ENCODE results near the gene PCARE.
"Not testable (repeated sequence)": the region's sequence is repeated elsewhere in the genome, so short reads cannot be mapped to it uniquely, and the experiment has no call there.

The PCARE gene

GRCh38 chr2:29090311-29090710 lies 16.0 kb upstream of the PCARE start:
- not testable (repeated sequence) for DNase-seq

- no peak for DNase-seq
Measured at GRCh38 chr2:29084554-29084953, 10.2 kb upstream of the PCARE start.

DNA sequence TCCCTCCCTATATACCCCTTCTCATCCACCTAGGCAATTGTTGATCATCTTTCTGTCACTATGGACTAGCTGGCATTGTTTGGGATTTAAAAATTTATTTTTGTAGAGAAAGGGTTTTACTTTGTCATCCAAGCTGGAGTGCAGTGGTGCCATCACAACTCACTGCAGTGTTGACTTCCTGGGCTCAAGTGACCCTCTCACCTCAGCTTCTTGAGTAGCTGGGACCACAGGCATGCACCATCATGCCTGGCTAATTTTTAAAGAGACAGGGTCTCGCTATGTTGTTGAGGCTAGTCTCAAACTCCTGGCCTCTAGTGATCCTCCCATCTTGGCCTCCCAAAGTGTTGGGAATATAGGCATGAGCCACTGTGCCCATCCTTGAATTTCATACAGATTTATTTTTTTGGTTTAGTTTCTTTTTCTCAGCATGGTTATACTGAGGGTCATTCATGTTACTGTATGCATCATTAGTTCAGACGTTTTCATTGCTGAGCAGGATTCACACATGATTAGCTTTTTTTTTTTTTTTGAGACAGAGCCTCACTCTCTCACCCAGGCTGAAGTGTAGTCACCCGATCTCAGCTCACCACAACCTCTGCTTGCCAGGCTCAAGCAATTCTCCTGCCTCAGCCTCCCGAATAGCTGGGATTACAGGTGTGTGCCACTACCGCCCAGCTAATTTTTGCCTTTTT lies 8.6 kb upstream of the PCARE start:
- DNase-seq = no peak

GRCh38 chr2:29080886-29081743 lies 6.8 kb upstream of the PCARE start:
- no peak for DNase-seq

GRCh38 chr2:29079887-29080286 lies 5.6 kb upstream of the PCARE start:
- no peak for DNase-seq

DNA sequence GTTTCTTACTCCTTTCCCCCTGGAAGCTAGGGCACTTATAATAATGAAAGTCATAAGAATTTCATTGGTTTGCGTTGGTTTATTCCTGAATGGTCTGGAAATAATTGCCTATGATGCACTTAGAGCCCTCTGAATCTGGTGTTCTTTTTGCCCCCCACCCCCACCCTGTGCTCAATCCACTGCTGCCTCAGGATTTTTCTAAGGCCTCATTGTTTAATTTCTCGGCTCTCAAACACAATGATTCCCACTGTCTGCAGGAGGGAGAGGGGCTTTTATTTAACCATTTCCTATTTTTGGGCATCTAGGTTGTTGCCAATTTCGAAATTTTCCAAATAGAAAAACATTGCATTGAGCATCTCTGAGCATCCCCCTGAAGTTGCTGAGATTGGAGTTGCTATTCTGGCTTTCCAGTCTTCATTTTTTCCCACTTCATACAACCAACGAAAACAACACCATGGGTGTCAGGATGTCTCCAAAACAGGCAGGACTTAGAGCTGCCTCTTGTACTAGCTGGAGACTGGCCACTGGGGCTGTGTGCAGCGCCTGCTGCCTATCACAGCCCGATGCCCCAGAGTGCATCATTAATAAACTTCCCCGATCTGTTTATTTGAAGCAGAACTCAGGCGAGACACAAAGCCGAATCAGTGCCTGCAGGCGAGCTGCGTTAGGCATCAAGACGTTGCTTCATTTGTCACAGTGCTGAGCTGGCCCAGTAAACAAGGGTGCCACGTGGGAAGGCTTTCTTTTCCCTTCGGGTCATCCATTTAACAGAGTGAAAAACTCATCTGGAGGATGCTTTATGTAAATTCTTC lies 1.8 kb upstream of the PCARE start:
- no peak for DNase-seq

GRCh38 chr2:29073933-29074332 lies 390 bp downstream of the PCARE start:
- no peak for DNase-seq

GRCh38 chr2:29072971-29073725 lies 1.2 kb downstream of the PCARE start:
- no peak for DNase-seq

DNA sequence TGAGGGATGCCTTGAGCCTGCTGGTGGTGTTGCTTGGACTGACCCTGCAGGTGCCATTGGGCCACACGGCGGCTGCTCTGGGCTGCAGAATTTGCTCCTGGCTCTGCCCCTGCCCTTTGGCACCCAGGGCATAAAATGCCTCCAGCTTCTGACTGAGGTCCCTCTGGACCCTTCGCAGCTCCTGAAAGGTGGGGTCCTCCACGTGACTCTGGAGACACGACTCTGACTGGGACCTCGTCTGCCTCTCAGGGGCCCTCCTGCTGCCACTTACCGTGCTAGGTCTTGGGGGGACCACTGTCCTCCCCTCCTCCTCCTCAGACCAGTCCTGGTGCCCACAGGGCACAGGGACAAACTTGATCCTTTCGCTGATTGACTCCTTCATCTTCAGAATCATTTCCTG lies 2.1 kb downstream of the PCARE start:
- DNase-seq = no peak

DNA sequence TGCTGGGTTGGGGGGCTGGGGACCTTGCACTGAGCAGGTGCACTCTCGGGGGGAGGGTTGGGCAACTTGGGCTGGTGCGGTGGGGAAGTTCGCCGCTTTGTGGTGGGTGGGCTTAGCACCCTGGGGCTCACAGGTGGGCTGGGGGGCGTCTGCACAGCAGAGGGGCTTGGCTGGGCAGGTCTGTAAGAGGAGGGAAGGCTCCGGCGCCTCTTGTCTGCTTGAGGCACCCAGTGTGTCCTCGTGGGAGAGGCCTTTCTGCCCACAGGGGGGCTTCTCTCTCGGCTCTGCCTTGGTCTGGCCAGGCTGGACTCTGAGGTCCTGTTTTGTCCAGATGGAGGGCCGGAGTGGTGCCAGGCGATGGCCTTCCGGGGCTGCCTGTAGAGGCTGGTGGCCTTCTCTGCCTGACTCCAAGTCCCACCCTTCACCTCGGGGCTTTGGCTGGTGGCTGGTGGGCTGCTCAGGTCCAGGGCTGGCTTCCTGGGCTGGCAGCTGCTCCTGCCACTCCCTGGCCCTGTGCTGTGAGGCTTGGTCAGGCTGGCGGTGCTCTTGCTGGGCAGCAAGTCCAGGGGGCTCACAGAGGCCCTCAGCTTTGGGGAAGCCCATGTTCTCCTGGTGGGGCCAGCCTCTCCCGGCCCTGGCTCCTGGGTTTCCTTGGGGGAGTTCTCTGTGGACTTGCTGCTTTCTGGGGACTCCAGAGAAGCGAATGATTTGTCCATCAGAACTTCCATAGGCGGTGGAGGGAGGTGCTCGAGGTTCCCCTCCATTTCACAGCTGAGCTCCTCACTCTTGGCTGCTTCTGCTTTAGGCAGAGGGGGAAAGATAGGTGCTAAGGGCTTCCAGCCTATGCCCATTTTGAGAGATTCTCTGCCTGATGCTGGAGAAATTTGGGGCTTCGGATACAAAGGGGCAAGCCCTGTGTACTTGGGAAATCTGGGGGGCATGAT lies 3.0 kb downstream of the PCARE start:
- no peak for DNase-seq

- DNase-seq = no peak
Measured at GRCh38 chr2:29070526-29070925, 3.8 kb downstream of the PCARE start.

DNA sequence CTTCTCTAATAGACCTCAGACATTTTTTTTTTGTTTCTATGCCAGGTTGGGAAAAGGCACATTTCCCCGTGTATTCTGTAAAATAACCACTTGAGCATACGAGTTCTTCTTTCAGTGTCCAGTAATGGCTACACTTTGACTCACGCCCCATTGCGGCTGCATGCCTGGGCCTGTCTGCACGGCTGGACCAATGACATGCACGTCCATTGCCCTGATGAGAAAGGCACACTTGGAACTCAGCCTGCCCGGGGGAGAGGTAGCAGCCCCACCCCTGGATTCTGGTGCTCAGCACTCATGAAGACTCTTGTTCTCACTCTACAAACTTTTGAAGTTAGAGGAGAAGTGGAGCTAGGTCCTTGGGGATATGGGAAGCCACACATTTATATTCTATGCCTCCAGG lies 5.8 kb downstream of the PCARE start:
- no peak for DNase-seq

- DNase-seq = no peak
Measured at GRCh38 chr2:29066997-29067605, 7.2 kb downstream of the PCARE start.

DNA sequence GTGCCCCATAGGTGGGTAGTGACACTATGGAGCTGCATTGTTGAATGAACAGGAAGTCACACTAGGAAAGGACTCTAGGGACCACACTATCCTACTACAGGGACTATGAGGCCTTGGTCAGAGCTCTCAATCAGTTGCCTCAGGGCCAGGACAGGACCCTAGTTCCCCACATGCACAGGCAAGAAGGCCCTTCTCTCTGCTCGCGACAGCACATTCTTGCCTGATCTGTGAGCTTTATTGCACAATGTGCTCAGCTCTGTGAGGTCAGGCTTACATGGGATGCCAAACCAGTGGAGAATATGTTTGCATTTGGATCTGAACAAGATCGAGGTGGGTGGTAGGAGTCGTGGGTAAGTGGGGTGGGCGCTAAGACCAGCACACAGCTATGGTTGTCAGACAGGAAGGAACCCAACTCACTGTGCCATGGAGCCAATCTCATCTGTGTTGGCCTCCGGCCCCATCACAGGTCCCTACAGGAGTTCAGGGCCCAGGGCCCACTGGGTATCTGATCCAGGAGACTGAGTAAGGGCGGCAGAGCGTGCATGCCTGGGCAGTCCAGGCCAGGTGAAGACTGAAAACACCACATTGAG lies 8.0 kb downstream of the PCARE start:
- no peak for DNase-seq

GRCh38 chr2:29065068-29065811 lies 9.1 kb downstream of the PCARE start:
- no peak for DNase-seq

GRCh38 chr2:29064746-29065067 lies 9.6 kb downstream of the PCARE start:
- no peak for DNase-seq

DNA sequence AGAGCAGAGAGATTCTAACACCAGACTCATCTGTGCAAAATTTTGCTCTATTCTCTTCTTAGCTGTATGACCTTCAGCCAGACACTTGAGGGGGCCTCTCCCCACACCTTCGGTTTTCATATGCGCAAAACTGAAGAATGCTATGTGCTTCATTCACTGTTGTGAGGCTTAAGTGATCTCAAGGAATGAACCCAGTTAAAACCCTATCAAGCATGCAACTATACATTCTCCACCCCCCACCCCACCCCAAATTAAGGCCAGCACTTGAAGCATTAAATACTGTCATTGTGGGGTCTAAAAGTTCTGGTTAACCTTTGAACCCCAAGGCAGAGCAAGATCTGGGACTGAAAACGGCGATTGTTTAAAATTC lies 10.0 kb downstream of the PCARE start:
- no peak for DNase-seq

DNA sequence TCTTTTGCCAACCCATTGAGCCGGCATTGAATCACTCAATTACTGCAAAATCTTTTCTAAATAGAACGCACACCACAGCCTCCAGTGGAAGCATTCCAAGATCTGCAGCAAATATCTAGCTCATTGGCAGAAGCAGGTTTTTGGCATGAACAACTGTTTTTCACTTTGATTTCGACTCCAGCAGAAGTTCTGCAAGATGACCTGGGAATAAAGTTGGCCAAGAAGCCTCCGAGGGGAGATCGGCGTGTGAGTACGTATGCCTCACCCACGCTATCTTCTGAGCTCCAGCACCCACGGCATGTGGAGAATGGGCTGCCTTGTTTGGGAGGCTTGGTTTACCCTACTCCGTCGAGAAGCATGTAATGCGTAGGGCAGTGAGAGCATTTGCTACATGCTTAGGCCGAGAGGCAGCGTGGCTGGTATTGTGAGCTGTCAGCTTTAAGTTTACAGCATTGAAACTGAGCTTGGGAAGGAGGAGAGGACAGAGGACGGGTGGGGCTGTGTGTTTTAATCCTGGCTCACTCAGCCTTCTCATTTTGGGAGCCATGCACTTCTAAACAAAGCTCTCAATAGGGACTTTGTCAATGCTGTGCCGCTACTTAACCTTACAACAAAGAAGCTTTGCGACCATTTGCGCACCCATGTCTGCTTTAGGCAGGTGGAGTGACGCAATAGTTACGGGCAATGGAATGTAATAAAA lies 10.5 kb downstream of the PCARE start:
- DNase-seq = no peak

- no peak for DNase-seq
Measured at GRCh38 chr2:29063056-29063455, 11.3 kb downstream of the PCARE start.

GRCh38 chr2:29062371-29062770 lies 12.0 kb downstream of the PCARE start:
- no peak for DNase-seq
